Hematopoietic multipotent progenitor cell treated with erythropoietin and hydrocortisone succinate and interleukin-3 and kit ligand, for 15 days (in vitro differentiated cells): ENCODE measurements around the gene TPPP3.

Experiments used
- DNase-seq: peaks from one replicate; pipeline ENCODE4 v3.0.0-alpha.2; 2015; ENCODE audit warnings: low spot score

Gene TPPP3

DNA sequence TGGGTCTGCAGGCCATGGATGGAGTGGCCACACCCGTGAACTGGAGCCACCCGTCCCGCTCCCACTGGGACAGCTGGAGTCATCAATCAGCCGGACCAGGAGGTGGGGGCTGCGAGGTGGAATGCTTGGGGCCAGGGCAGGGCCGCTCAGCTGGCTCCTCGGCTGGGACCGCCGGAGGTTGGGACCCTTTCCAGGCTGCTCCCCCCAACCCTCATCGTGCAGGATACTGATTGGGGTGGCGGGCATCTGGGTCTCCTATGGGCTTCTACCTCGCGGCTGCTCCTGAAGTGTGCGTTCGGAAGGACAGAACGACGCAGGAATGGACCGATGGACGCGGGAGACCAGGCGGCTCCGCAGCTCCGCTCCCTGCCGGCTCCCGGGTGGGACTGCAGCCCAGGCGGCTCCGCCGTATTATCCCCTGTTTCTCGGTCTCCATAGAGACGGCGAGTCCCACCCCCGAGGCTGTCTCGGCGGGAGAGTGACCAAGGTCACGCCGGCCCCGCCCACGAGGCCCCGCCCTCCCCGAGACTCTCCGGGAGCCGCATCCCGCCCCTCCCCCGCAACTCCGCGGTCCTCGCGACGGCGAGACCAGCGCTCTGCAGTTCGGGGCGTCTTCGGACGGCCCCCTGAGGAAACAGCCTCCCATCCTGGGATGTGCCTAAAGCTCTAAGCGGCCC is at the start of gene TPPP3:
Gene TPPP3 (minus strand): TSS at position 388 of the 677 bp plus-strand sequence. CDS start 2,387 bp downstream, outside the sequence.
- DNase-seq, result peak; percentile 20

DNA sequence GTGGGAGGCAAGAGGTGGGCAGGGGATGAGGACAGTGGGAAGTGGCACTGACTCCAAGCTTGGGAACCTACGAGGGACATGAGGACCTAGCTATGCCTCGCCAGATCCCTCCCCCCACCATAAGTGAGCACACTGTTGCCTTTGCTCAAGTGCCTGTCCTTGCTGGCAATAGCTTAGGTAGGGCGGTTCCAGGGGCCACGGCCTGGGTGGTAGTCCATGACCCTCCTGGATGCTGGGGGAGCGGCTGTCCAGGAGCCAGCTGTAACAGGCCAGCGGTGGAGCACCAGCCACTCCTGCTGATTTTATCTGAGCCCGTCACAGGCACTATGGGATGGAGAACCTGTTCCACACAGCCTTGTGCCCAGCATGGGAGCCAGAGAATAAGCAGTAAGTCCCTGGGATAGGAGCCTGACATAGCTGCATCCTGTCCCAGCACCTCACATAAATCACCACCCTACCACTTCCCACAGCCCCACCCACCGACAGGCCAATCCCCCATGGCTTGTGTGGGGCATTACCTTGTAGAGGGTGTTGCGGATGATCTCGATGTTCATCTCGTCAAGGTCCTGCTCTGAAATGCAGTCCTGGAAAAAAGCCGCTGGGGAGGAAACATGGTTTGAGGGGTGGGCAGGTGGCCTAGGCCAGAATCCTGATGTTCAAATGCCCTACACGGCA is 49.4 kb upstream of the TPPP3 start:
- DNase-seq, result no peak

DNA sequence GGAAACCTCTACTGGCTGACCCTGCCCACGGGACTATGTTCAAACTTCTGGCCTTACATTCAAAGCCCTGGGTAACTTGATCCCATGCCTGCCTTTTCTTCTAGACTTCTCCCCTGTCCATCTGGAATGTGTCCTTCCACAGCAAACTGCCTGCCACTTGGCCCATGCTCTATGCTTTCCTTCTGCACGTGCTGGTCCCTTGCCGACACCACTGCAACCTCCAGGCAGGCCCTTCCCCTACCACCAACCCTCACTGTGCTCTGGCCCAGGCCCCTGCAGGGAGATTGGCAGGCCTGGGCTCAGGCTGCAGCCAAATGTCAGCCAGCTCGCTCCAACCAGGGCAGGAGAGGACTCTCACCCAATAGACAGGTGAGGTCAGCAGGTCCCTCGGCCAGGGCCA is 48.6 kb upstream of the TPPP3 start:
- DNase-seq, result no peak

DNA sequence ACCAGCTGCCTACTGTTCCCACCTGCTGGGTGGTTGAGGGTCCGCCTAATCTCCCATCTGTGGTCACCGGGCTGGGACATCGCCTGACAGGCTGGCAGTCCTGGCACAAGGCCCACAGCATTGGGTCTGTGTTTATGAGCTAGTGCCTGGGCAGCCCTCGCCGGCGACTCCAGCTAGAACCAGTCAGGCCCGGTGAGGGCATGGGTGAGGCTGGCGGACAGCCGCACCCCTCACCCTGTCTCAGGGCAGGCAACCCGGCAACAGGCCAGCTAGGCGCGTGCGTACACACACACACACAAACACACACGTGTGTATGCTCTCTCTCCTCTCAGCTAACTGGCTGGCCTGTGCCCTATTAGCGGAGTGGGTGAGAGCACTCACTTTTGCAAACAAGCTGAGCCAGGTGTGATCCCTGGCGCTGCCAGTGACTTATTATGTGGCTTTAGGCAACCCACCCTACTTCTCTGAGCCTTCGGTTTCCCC is 48.0 kb upstream of the TPPP3 start:
- peak; percentile 56 for DNase-seq

DNA sequence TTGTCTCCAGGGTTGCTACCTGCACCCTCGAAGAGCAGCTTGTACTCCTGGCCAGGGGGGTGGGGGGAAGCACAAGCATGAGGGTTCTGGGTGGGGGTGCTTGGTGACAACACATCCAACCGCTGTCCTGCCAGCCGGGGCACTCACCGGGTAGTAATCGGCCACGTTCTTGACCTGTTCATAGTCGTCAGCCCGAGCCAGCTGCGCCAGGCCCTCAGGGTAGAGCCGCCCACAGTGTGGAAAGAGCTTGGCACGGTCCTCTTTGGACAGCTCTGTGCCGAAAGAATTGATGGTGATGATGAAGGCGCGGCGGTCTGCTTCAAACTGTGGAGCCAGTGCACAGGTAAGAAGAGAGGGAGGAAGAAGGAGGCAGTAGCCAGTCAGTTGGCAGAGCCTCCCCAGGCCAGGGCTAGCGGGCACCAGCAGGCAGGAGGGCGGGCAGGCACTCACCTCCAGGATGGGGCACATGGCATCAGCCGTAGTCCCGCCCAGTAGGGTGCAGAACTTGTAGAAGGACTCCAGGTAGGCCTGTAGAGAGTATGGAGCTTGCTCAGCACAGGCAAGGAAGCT is 45.6 kb upstream of the TPPP3 start:
- DNase-seq, result no peak

DNA sequence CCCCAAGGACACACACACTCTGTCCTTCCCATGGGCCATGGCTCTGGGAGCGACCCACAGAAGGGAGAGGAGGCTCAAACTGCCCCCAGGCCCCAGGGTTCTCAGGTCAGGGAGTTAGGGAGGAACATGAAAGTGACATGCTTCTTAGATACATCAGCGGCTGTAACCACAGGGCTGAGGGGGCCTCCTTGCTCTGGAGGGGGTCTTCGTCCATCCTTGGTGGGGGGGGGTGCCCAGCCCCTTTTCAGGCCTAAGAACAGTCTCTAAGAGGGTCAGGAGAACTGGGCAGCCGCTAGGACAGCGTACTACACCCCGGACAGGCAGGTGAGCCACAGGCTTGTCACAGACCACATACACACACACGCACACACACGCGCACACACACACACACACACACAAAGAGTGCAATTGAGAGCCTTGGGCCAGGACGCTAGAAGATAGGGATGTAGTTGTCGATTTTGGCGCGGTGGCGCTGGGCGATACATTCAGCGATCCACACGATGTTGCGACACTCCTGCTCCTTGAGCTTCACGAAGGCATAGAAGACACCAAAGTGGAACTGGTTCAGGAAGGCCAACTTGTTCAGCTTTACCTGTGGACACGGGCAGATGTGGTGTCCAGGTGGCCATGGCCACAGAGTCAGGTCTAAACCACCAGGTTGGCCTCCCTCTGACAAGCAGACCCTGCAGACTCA is 44.9 kb upstream of the TPPP3 start:
- no peak for DNase-seq

DNA sequence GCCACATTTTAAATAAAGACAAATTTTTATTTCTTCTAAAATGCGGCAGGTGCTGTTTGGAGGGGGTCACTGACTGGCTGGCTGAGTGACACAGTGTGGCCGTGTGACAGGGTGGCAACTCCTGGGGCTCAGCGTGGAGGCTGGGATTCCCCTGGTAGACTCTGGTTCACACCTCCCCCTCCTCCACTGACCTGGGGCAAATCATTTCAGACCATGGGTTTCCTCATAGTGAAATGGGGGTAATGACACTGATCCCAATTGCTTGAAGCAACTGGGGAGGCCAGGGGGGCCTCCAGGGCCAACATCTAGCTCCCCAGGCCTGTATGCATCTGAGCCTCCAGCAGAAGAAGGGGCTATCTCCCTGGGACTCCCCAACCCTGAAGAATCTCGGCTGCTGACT is 44.2 kb upstream of the TPPP3 start:
- no peak for DNase-seq

DNA sequence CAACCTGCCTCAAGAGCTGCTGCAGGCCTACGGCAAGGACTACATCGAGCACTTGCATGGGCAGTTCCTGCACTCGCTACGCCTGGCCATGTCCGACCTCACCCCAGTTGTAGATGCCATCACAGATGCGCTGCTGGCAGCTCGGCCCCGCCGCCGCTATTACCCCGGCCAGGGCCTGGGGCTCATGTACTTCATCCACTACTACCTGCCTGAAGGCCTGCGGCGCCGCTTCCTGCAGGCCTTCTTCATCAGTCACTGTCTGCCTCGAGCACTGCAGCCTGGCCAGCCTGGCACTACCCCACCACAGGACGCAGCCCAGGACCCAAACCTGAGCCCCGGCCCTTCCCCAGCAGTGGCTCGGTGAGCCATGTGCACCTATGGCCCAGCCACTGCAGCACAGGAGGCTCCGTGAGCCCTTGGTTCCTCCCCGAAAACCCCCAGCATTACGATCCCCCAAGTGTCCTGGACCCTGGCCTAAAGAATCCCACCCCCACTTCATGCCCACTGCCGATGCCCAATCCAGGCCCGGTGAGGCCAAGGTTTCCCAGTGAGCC is 43.4 kb upstream of the TPPP3 start:
- DNase-seq, result no peak

DNA sequence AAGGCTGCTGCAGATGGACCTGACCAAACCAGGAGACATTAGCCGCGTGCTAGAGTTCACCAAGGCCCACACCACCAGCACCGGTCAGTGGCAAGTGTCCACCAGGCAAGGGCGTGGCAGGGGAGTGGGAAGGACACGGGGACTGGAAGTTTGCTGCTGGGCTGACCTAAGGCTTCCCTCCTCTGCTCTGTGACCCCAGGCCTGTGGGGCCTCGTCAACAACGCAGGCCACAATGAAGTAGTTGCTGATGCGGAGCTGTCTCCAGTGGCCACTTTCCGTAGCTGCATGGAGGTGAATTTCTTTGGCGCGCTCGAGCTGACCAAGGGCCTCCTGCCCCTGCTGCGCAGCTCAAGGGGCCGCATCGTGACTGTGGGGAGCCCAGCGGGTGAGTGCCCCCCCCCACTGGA is 42.5 kb upstream of the TPPP3 start:
- DNase-seq, result no peak

DNA sequence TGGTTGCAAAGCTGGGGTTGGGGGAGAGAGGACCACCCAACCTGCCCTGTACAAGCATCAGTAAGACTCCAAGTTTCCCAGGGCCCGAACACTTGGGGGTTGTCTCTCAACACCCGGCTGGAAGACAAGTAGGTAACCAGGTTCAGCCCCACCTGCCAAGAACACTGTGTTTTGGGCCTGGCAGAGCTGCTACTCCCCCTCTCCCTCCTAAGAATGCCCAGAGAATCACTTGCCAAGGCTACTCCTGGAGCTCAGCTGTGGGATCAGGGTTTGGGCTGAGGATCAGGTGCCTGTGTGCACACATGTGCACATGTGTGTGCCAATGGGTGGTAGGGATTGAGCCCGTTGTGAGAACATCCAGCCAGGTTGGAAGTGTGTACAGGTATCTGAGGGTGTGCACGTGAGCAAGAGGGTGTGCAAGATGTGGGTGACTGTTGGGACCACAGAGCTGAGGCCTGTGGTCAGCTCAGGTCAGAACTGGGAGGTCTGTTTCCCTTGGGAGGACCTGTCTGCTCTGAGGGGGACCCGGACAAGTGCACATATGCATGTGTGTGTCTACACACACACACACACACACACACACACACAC is 39.9 kb upstream of the TPPP3 start:
- no peak for DNase-seq

DNA sequence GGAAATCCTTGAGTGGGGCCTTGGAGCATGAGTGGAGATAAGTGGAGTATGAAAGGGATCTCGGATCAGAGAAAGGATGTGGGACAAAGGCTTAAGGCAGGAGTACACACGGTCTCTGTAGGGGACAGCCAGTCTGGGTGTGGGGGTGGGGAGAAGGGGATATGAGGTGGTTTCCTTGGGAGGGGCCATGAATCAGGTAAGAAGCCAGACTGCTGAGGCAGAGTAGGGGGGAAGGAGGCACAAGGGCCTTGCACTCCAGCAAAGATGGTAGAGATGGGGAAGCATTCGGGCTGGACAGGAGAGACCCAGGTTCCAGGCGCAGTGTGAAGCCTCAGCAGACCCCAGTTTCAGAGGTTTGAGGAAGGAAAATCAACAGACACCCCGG is 39.2 kb upstream of the TPPP3 start:
- DNase-seq, result no peak

DNA sequence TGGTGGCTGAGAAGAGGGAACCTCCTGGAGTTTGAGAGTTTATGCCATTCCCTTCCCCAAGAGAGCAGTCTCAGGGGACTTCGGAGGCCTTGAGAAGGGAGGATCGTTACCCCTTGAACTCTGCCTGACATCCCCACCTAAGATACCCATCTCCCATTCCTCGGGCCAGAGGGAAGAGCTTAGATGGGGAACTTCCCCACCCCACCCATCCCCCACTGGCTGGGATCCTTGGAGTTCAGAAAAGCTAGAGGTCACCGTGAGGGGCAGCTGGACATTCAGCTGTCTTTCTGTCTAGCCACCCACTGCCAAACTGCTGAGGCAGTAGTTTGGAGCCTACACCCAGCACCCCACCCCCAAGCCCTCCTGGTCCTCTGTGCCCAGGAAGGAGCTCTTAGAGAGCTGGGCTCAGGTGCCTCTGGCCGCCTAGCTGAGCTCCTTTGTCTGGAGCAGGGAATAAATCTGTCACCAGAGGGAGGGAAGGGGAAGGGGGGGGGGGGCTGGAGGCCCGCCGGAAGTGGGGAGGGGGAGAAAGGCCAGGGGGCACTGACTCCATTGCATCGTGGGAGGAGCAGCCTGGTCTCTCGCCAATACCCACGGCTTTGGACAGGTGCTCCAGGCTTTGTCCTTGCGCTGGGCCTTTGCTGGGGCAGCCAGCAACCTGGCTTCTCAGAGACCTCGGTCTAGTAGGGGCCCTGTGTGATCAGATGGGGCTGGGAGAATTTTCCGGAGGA is 38.6 kb upstream of the TPPP3 start:
- DNase-seq, result no peak

DNA sequence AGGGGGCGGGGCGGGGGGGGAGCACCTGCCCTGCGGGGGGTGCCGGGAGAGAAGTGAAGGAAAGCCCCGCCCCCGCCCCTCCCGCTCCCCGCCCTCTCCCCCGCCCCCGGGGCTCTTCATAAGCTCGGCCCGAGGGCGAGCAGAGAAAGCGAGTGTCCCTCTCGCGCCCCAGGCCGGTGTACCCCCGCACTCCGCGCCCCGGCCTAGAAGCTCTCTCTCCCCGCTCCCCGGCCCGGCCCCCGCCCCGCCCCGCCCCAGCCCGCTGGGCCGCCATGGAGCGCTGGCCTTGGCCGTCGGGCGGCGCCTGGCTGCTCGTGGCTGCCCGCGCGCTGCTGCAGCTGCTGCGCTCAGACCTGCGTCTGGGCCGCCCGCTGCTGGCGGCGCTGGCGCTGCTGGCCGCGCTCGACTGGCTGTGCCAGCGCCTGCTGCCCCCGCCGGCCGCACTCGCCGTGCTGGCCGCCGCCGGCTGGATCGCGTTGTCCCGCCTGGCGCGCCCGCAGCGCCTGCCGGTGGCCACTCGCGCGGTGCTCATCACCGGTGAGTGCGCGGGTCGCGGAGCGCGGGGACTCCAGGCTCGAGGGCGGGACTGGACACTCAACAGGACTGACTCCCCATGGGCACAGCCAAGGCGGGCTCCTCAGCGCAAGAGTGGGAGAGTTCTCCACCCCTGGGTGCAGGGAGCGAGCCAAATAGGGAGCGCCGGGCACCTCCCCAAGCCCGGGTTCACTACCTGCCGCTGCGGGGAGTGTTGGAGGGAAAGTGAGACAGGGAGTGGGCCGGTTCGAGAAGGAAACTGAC is 37.9 kb upstream of the TPPP3 start, which contains the start of gene HSD11B2:
Gene HSD11B2 (plus strand): TSS at position 145 of the 798 bp plus-strand sequence. CDS start 128 bp downstream, at position 273.
- DNase-seq, result no peak

DNA sequence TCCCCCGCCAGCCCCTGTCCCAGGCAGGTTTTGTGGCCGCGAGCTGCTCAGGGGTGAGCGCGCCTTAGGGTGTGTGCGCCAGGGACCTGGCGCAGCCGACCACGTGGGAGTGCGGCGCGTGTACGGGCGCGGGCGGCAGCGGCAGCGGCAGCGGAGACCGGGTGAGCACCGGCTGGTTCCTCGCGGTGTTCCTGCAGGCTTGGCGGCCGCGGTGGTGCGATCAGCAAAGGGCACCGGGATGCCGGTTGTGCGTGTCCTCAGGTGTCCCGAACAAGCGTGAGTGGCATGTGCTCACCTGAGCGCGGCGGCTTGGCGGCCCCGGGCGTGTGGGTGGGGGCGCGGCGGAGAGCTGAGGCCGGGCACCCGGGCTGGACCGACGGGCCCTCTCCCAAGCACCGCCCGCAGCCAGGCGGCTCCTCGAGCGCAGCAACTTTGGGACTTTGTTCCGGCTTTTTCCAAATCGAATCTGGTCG is 37.2 kb upstream of the TPPP3 start:
- DNase-seq, result no peak

DNA sequence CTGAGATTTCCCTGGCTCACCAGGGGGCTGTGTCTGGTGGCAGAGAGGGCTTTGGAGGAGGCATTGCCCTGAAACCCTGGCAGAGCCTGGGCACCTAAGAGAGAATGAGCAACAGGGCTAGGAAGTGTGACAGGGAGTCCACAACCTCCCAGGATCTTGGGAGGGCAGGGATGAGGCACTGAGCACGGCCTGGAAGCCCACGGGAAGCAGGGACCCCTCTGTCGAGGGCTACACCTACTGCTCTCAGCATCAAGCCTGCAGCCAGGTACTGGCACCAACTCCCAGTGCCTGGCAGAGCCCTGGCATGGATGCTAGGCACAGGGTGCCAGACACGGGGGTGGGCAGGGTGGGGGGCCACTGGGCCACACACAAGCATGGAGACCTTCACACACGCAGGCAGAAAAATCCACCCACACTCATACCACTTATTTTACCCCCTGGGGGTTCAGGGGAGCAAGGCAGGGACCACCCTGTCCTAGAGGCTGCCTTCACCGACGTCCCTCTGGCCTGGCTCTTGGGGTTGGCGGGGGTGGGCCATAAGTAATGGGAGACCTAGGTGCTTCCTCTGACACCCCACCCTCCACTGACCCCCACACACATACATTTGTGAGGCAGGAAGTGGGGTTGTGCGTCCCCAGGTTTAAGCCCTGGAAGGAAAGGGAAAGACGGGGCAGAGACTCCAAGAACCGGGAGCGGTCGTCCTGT is 36.7 kb upstream of the TPPP3 start:
- no peak for DNase-seq

DNA sequence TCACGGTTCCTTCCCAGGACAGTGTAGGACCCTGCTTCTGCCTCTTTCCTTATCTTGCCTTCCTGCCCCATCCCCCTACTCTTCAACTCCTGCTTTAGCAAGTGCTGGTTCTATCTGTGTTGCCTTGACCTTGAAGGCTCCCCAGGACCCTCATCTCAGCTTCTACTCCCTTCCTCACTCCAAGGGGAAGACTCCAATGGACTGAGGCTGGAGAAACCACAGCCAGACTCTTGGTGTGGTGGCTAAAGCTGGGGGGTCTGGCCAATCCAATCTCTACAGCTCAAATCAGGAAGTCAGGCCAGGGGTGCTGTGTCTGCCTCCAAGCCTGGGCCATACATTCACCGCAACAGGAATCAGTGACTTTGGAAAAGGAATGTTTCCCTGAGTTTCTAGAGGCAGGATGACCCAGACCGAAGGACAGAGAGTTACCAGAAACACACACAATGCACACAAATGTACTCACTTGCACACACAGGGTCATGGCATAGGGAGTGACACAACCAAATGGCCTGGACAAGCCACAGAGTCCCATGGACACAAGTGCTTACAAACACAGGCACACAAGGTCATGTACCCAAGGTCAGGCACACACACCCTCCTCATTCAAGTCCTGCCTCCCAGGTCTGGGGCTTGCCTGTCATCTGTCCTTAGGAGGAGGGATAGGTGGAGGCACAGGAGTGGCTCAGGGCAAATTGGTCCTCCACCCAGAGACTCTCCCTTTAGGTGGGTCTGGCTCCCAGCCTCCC is 35.9 kb upstream of the TPPP3 start:
- no peak for DNase-seq

DNA sequence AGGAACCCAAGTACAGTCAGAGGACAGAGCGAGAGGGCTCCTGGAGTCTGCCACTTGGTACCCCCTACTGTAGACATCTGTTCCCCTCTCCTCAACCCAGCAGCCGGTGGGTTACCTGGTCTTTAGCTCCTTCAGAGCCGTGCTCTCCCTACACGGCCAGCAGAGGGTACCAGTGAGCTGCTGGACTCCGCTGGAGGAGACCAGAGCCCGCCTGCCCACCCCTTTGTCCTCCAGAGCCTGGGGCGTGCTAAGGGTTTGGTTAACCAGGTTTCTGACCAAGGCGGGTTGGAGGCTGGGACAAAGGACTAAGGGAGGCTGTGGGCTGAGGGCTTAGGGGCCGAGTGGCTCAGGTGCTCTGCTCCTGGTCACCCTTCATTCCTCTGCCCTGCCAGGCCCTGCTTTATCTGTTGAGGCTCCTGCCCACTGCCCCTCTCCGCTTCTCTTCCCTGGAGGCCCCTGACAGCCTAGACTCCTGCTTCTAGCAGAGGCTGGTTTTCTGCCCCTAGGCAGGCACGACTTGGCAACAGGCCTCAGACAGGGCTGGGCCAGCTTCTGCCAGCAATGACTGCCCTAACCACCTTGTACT is 34.9 kb upstream of the TPPP3 start:
- peak; percentile 65 for DNase-seq

DNA sequence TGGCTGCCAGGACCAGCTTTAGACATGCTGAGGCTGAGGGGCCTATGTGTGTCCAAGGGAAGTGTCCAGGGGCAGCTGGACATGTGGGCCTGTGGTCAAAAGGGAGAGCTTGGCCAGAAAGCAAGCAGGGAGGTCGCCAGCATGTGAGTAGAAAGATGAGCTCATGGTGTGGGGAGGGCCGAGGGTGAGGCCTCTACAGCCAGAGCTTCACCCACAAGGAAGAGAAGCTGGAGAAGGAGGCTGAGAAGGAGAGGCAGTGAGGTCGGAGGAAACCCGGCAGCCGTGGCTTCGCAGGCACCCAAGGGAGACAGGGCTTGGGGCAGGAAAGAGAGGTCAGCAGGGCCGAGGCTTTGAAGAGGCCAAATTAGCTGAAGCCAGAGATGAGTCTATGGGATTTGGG is 33.7 kb upstream of the TPPP3 start:
- no peak for DNase-seq

DNA sequence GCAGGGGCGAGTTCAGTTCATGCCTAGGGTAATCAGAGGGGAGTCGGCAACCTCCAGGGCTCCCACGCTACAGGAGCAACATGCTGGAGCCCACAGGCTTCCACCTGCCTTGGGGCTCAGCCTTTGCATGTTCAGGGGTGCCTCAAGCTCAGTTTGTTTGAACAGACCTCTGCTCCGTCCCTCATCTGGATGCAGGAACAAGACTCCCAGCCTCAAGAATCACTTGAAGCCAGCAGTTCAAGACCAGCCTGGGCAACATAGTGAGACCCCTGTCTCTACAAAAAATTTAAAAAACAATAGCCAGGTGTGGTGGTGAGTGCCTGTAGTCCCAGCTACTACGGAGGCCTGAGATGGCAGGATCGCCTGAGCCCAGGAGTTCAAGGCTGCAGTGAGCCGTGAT is 32.7 kb upstream of the TPPP3 start:
- no peak for DNase-seq
